HG02798 (cell line): ENCODE results near the gene DDI2.
"Not testable (repeated sequence)": the region's sequence is repeated elsewhere in the genome, so short reads cannot be mapped to it uniquely, and the experiment has no call there.

Experiments used
- ATAC-seq: cut with Tn5 transposase; IDR thresholded peaks from one replicate; pipeline ENCODE4 v1.9.1; 2021; ENCODE audit warnings: mild to moderate bottlenecking; ENCODE audit not compliant: unreplicated experiment, poor library complexity

Gene DDI2

DNA sequence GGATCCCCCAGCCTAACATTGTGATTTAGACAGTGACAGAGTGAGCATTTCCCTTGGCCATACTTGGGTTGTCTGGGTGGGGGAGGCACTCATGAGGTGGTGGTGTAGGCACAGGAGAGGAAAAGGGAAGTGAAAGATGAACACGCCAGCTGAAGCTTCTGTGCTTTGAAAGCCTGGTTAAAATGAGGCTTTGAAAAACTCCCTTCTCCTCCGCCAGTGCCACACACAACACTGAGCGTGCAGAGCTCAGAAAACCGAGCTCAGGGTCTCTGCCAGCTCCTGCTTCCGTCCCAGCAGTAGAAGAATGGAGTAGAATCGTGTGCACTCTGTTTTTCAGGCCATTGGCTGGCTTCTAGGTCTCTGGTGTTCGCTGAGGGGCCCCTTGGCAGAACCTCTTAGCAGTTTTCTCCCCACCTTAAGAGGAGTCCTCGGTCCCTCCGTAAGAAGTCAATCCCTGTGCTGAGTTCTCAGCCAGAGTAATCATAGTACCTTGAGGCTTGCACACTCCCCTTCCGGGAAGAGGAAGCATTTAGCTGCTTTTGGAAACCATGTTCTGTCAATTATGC, 79.8 kb downstream of the DDI2 start:
- peak; percentile 91 for ATAC-seq

GRCh38 chr1:15698201-15698600, 80.9 kb downstream of the DDI2 start:
- ATAC-seq, result no peak

- not testable (repeated sequence) for ATAC-seq
Measured at GRCh38 chr1:15699321-15699720, 82.1 kb downstream of the DDI2 start.

DNA sequence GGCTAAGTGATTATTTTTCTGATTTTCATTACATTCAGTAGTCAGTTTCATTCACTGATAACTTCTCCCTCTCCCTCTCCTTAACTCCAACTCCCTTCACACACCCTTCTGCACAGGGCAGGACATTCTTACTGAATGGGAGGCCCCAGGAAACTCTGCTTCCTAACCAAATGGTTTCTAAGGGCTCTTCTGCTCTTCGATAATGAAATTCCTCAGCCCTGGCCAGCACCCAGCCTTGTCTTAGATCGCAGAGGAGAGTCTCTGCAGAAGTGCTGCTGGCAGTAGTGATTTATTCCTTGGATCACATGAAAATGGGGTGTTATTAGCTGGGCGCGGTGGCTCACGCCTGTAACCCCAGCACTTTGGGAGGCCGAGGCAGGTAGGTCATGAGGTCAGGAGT, 83.2 kb downstream of the DDI2 start:
- no peak for ATAC-seq

DNA sequence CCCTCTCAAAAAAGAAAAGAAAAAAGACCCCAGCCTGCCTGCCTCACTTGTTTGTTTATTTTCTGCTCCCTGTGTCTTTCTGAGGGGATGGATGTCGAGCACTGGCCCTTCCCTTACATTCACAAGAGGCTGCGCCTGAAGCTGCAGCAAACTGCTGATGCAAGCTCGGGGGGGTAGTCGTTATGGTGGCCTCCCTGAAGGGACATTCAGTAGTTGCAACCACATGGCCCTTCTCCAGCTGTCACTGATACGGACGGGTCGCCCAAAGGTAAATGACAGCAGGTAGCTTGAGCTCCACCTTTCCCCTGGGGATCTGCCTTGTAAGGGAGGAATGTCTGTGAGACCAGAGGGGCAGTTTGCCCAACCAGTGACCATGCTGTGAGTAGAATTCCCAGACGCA, 84.5 kb downstream of the DDI2 start:
- ATAC-seq, result no peak

- no peak for ATAC-seq
Measured at GRCh38 chr1:15702722-15703550, 85.7 kb downstream of the DDI2 start.

DNA sequence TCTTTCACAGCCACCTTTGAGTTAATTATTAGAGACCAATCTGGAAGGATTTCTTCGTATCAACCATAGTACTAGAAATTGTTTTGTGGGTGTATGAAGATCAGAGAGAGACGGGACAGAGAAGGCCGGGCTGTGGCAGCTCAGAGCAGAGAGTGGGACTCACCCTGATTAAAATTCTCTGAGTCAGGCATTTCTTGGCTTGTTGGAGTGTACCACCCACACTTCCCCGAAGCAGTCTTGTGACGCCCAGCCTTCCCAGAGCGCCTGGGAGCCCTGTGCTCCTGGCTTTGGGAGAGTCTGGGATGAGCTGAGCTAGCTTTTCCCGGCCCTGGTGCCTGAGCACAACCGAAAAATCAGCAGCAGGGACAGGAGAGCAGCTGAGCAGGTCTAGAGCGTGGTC, 86.3 kb downstream of the DDI2 start:
- no peak for ATAC-seq

GRCh38 chr1:15704526-15705183, 87.4 kb downstream of the DDI2 start:
- ATAC-seq, result no peak

DNA sequence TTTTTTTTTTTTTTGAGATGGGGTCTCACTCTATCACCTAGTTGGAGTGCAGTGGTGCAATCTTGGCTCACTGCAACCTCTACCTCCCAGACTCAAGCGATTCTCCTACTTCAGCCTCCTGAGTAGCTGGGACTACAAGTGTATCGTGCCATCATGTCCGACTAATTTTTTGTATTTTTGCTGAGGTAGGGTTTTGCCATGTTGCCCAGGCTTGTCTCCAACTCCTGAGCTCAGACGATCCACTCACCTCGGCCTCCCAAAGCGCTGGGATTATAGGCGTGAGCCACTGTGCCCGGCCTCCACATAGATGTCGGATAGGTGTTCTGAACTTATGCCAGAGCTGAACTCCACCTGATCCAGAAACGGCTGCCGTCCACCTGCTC, 87.9 kb downstream of the DDI2 start:
- ATAC-seq, result no peak

- ATAC-seq, result no peak
Measured at GRCh38 chr1:15706751-15707150, 89.5 kb downstream of the DDI2 start.

DNA sequence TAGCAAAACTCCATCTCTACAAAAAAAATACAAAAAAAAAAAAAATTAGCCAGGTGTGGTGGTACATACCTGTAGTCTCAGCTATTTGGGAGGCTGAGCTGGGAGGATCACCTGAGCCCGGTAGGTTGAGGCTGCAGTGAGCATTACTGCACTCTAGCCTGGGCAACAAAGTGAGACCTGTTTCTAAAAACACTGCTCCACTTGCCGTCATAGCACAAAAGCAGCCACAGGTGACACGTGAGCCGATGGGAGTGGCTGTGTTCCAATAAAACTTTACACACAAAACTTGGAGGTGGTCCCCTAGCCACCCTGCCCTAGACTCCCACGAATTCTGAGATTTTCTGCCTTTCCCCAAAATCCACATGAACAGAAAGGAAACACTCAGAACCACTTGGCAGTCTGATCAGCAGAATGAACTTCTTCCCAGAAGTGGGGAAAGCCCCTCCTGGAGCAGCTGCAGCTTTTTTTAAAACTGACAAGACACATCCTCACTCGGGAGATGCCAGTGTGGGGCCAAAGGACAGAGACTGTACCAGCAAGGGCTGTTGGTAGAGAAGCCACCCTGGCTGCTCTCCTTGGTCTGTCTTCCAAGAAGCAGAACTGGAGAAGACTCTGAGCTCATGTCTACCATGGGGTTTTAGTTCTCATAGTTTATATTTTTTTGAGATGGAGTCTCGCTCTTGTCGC, 90.1 kb downstream of the DDI2 start:
- ATAC-seq, result no peak

DNA sequence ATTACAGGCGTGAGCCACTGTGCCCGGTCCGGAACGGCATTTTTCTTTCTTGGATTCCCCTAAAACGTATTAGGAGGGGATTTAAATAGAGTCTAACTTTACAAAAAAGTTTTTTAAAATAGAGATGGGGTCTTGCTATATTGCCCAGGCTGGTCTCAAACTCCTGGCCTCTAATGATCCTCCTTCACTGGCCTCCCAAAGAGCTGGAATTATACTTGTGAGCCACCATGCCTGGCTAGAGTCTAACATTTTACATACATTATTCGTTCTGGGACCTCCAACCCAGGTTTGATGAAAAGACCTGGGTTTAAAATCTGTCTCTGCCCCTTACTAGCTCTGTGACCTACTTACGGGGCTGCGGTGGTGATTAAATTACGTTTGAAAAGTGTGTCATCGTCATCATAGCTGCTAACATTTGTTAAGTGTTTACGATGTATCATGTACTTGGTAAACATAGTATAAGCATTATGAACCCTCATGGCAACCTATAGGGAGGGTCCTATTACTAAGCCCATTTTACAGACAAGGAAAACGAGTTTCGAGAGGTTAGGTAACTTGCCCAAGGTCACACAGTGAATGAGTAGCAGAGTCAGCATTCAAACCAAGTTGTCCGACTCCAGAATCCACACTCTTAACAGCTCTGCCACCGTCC, 91.4 kb downstream of the DDI2 start:
- ATAC-seq, result no peak

DNA sequence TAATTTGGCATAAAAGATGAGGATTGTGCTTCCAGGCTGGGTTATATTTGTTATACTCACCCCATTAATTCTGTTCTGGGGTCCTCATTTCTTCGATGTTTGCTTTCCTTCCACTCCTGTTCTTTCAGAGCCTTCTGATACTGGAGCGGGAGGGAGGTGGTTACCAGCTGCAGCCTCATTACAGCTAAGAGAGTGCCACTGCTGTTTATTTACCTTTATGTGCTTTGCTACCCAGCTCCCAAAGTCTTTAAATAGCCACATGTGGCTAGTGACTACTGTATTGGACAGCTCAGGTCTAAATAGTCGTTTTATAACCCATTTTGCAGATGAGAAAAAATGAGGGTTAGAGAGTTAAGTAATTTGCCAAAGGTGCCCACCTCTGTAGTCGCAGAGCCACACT, 92.0 kb downstream of the DDI2 start:
- no peak for ATAC-seq

DNA sequence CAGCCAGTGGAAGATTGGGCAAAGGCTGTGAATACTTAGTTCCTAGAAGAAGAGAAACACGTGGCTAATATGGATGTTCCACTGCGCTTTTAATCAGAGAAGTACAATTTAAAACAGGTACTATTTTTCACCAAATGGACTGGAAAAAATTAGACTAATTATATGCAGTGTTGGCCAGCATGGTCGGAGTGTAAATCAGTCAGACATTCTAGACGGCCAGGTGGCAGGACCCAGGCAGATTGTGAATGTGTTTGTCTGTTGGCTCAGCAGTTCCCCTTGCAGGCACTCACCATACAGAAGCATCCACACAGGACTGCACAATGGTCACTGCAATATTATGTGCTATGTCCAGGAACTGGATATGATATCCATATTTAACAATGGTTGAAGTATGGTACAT, 94.9 kb downstream of the DDI2 start:
- no peak for ATAC-seq

GRCh38 chr1:15714406-15715136, 97.3 kb downstream of the DDI2 start:
- no peak for ATAC-seq

GRCh38 chr1:15717418-15718125, 100.3 kb downstream of the DDI2 start:
- ATAC-seq, result no peak

DNA sequence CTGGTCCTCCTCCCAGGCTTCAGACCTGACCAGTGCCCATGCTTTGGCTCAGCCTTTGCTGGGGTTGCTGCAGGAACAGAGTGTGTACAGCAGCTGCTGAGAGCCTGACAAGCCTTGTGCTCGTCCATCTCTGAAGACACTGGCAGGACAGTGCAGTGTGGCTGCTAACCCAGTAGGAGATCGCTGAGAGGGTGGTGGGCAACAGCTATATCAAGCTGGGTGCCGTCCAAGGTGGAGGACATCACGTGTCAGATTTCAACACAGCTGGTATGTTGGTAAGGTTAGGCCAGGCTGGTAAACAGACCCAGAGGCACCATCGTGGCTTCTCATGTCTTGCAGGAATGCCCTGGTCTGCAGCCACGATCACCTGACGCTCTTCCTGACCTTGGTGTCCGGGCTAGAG, 100.9 kb downstream of the DDI2 start:
- no peak for ATAC-seq
